ENCODE data around the gene UBN2. TPM values are rescaled to one million over a fixed set of nuclear protein-coding genes. Genes with fewer than 3 reads are reported as not detected.
"Not testable (repeated sequence)": the region's sequence is repeated elsewhere in the genome, so short reads cannot be mapped to it uniquely, and the experiment has no call there.

Gene UBN2
- total RNA-seq, 1 experiment from 2014 or later: 8.9 TPM

- no peak for DNase-seq
- Histone ChIP-seq H4K20me1 (ENCODE audit: insufficient read depth, low read depth, low read length) (no peaks in the 10 kb centered on the region), H3K79me2 (ENCODE audit: low read length) (no peaks in the 10 kb centered on the region), H2AFZ (ENCODE audit: low read length) (no peak overlapping the region), H3K36me3 (ENCODE audit: insufficient read depth, low read length) (no peaks in the 10 kb centered on the region), H3K9me3 (ENCODE audit: low read length) (peaks cover 1% of the 10 kb centered on the region), H3K4me2 (ENCODE audit: low read depth, low read length, poor library complexity, severe bottlenecking) (no peak overlapping the region), H3K4me3 (ENCODE audit: low read length) (no peak overlapping the region), H3K27me3 (ENCODE audit: low read length) (peaks cover 2% of the 10 kb centered on the region; the same call in 1 of the 2 replicates), H3K9ac (ENCODE audit: low read length) (no peak overlapping the region), H3K27ac (ENCODE audit: low read length) (no peak overlapping the region), H3K4me1 (ENCODE audit: low read length) (no peaks in the 10 kb centered on the region), H3K9me2 (replicated peaks; ENCODE audit: insufficient read depth, low read length) (no peaks in the 10 kb centered on the region)
Measured at GRCh38 chr7:139200382-139200781, 30.7 kb upstream of the UBN2 start.

- Histone ChIP-seq H3K36me3 (ENCODE audit: insufficient read depth, low read length) (no peaks in the 10 kb centered on the region), H3K27me3 (ENCODE audit: low read length) (peaks cover 2% of the 10 kb centered on the region; the same call in 1 of the 2 replicates), H2AFZ (ENCODE audit: low read length) (no peak overlapping the region), H3K4me3 (ENCODE audit: low read length) (no peak overlapping the region), H3K4me2 (ENCODE audit: low read depth, low read length, poor library complexity, severe bottlenecking) (no peak overlapping the region), H3K9me3 (ENCODE audit: low read length) (peaks cover 11% of the 10 kb centered on the region), H3K9ac (ENCODE audit: low read length) (no peak overlapping the region), H3K4me1 (ENCODE audit: low read length) (no peaks in the 10 kb centered on the region), H3K27ac (ENCODE audit: low read length) (no peak overlapping the region), H4K20me1 (ENCODE audit: insufficient read depth, low read depth, low read length) (no peaks in the 10 kb centered on the region), H3K79me2 (ENCODE audit: low read length) (no peaks in the 10 kb centered on the region), H3K9me2 (replicated peaks; ENCODE audit: insufficient read depth, low read length) (no peaks in the 10 kb centered on the region)
- DNase-seq: no peak
Measured at GRCh38 chr7:139203992-139204391, 27.0 kb upstream of the UBN2 start.

GRCh38 chr7:139205843-139206242 is 25.2 kb upstream of the UBN2 start:
- H2AFZ ChIP-seq (ENCODE audit: low read length): no peak overlapping the region
- H3K4me1 ChIP-seq (ENCODE audit: low read length): no peaks in the 10 kb centered on the region
- peaks cover 11% of the 10 kb centered on the region for H3K9me3 ChIP-seq (ENCODE audit: low read length)
- peaks cover 2% of the 10 kb centered on the region; the same call in 1 of the 2 replicates for H3K27me3 ChIP-seq (ENCODE audit: low read length)
- no peaks in the 10 kb centered on the region for H4K20me1 ChIP-seq (ENCODE audit: insufficient read depth, low read depth, low read length)
- H3K27ac ChIP-seq (ENCODE audit: low read length): no peak overlapping the region
- H3K79me2 ChIP-seq (ENCODE audit: low read length): no peaks in the 10 kb centered on the region
- H3K9ac ChIP-seq (ENCODE audit: low read length): no peak overlapping the region
- H3K4me2 ChIP-seq (ENCODE audit: low read depth, low read length, poor library complexity, severe bottlenecking): no peak overlapping the region
- no peak for DNase-seq
- no peak overlapping the region for H3K4me3 ChIP-seq (ENCODE audit: low read length)
- H3K36me3 ChIP-seq (ENCODE audit: insufficient read depth, low read length): no peaks in the 10 kb centered on the region
- H3K9me2 ChIP-seq (replicated peaks; ENCODE audit: insufficient read depth, low read length): no peaks in the 10 kb centered on the region

GRCh38 chr7:139212133-139212532 is 18.9 kb upstream of the UBN2 start:
- H3K4me2 ChIP-seq (ENCODE audit: low read depth, low read length, poor library complexity, severe bottlenecking): no peak overlapping the region
- no peaks in the 10 kb centered on the region for H3K27me3 ChIP-seq (ENCODE audit: low read length)
- no peak overlapping the region for H3K4me3 ChIP-seq (ENCODE audit: low read length)
- H3K9me3 ChIP-seq (ENCODE audit: low read length): no peaks in the 10 kb centered on the region
- no peak for DNase-seq
- no peaks in the 10 kb centered on the region for H3K4me1 ChIP-seq (ENCODE audit: low read length)
- H3K9ac ChIP-seq (ENCODE audit: low read length): no peak overlapping the region
- no peaks in the 10 kb centered on the region for H3K36me3 ChIP-seq (ENCODE audit: insufficient read depth, low read length)
- H3K9me2 ChIP-seq (replicated peaks; ENCODE audit: insufficient read depth, low read length): no peaks in the 10 kb centered on the region
- H4K20me1 ChIP-seq (ENCODE audit: insufficient read depth, low read depth, low read length): no peaks in the 10 kb centered on the region
- H3K79me2 ChIP-seq (ENCODE audit: low read length): no peaks in the 10 kb centered on the region
- H2AFZ ChIP-seq (ENCODE audit: low read length): no peak overlapping the region
- no peak overlapping the region for H3K27ac ChIP-seq (ENCODE audit: low read length)

- H2AFZ ChIP-seq (ENCODE audit: low read length); H3K9me3 ChIP-seq (ENCODE audit: low read length); H3K27ac ChIP-seq (ENCODE audit: low read length); H3K4me1 ChIP-seq (ENCODE audit: low read length); H3K27me3 ChIP-seq (ENCODE audit: low read length); H3K9ac ChIP-seq (ENCODE audit: low read length); DNase-seq; H3K9me2 ChIP-seq (replicated peaks; ENCODE audit: insufficient read depth, low read length); H3K4me3 ChIP-seq (ENCODE audit: low read length); H3K79me2 ChIP-seq (ENCODE audit: low read length); H3K36me3 ChIP-seq (ENCODE audit: insufficient read depth, low read length); H4K20me1 ChIP-seq (ENCODE audit: insufficient read depth, low read depth, low read length); H3K4me2 ChIP-seq (ENCODE audit: low read depth, low read length, poor library complexity, severe bottlenecking): not testable (repeated sequence)
Measured at GRCh38 chr7:139213489-139213888, 17.5 kb upstream of the UBN2 start.

GRCh38 chr7:139218173-139218572 is 12.9 kb upstream of the UBN2 start:
- Histone ChIP-seq H3K4me3 (ENCODE audit: low read length) (no peak overlapping the region), H3K27ac (ENCODE audit: low read length) (no peak overlapping the region), H3K9ac (ENCODE audit: low read length) (no peak overlapping the region), H3K9me3 (ENCODE audit: low read length) (no peaks in the 10 kb centered on the region), H3K4me2 (ENCODE audit: low read depth, low read length, poor library complexity, severe bottlenecking) (no peak overlapping the region), H3K27me3 (ENCODE audit: low read length) (no peaks in the 10 kb centered on the region), H3K9me2 (replicated peaks; ENCODE audit: insufficient read depth, low read length) (no peaks in the 10 kb centered on the region), H2AFZ (ENCODE audit: low read length) (no peak overlapping the region), H3K79me2 (ENCODE audit: low read length) (no peaks in the 10 kb centered on the region), H3K36me3 (ENCODE audit: insufficient read depth, low read length) (no peaks in the 10 kb centered on the region), H4K20me1 (ENCODE audit: insufficient read depth, low read depth, low read length) (no peaks in the 10 kb centered on the region), H3K4me1 (ENCODE audit: low read length) (no peaks in the 10 kb centered on the region)
- no peak for DNase-seq

- no peak overlapping the region for H3K4me2 ChIP-seq (ENCODE audit: low read depth, low read length, poor library complexity, severe bottlenecking)
- no peak overlapping the region for H3K4me3 ChIP-seq (ENCODE audit: low read length)
- H3K9me3 ChIP-seq (ENCODE audit: low read length): no peaks in the 10 kb centered on the region
- H4K20me1 ChIP-seq (ENCODE audit: insufficient read depth, low read depth, low read length): no peaks in the 10 kb centered on the region
- H2AFZ ChIP-seq (ENCODE audit: low read length): no peak overlapping the region
- H3K9me2 ChIP-seq (replicated peaks; ENCODE audit: insufficient read depth, low read length): no peaks in the 10 kb centered on the region
- no peaks in the 10 kb centered on the region for H3K27me3 ChIP-seq (ENCODE audit: low read length)
- no peak for DNase-seq
- no peak overlapping the region for H3K27ac ChIP-seq (ENCODE audit: low read length)
- H3K4me1 ChIP-seq (ENCODE audit: low read length): no peaks in the 10 kb centered on the region
- H3K36me3 ChIP-seq (ENCODE audit: insufficient read depth, low read length): no peaks in the 10 kb centered on the region
- no peaks in the 10 kb centered on the region for H3K79me2 ChIP-seq (ENCODE audit: low read length)
- H3K9ac ChIP-seq (ENCODE audit: low read length): no peak overlapping the region
Measured at GRCh38 chr7:139224219-139224618, 6.8 kb upstream of the UBN2 start.

- not testable (repeated sequence) for H3K9me3 ChIP-seq (ENCODE audit: low read length); H3K27ac ChIP-seq (ENCODE audit: low read length); H3K4me1 ChIP-seq (ENCODE audit: low read length); H3K36me3 ChIP-seq (ENCODE audit: insufficient read depth, low read length); H3K4me3 ChIP-seq (ENCODE audit: low read length); H2AFZ ChIP-seq (ENCODE audit: low read length); H3K9ac ChIP-seq (ENCODE audit: low read length); H4K20me1 ChIP-seq (ENCODE audit: insufficient read depth, low read depth, low read length); H3K27me3 ChIP-seq (ENCODE audit: low read length); H3K9me2 ChIP-seq (replicated peaks; ENCODE audit: insufficient read depth, low read length); H3K79me2 ChIP-seq (ENCODE audit: low read length); H3K4me2 ChIP-seq (ENCODE audit: low read depth, low read length, poor library complexity, severe bottlenecking); DNase-seq
Measured at GRCh38 chr7:139224836-139225235, 6.2 kb upstream of the UBN2 start.

Measured in Karpas-422 (cell line).